Activated CD8-positive, alpha-beta T cell treated with anti-CD3 and anti-CD28 coated beads, Interleukin-2, amount 10 ng/mL, durations not matched to agents 7 days and 5 days (primary cell): ENCODE results near the gene DCLRE1A. TPM values are rescaled to one million over a fixed set of nuclear protein-coding genes. Genes with fewer than 3 reads are reported as not detected.
A peak's percentile ranks its signal among the peaks of the same experiment; 100 is the strongest.
"Not testable (repeated sequence)": the region's sequence is repeated elsewhere in the genome, so short reads cannot be mapped to it uniquely, and the experiment has no call there.

Source experiments
- ATAC-seq: fragments of 150-1000 bp; cut with Tn5 transposase; one replicate; pipeline ENCODE4 v1.10.0; 2021; ENCODE audit warnings: moderate library complexity
- CTCF ChIA-PET: fragments of 350-600 bp; sonication (Branson Sonifier 250); formaldehyde crosslinking; loops from one replicate; lab custom pipeline; 2021; ENCODE audit warnings: antibody characterized with exemption; lab: Charles Lee
- POLR2A ChIA-PET: fragments of 350-600 bp; sonication (Branson Sonifier 250); formaldehyde crosslinking; loops from one replicate; lab custom pipeline; 2021; ENCODE audit warnings: antibody characterized with exemption; lab: Charles Lee
- DNase-seq: peaks from one replicate; pipeline ENCODE4 v3.0.0-alpha.2; 2020
- H3K27ac Mint-ChIP-seq: one replicate; pipeline ENCODE4 v1.8.0; 2021; ENCODE audit warnings: mild to moderate bottlenecking, mixed read lengths
- H3K27me3 Mint-ChIP-seq: one replicate; pipeline ENCODE4 v1.8.0; 2021; ENCODE audit warnings: low read depth, mixed read lengths
- H3K36me3 Mint-ChIP-seq: one replicate; pipeline ENCODE4 v1.8.0; 2021; ENCODE audit warnings: low read depth, mixed read lengths
- H3K4me1 Mint-ChIP-seq: one replicate; pipeline ENCODE4 v1.8.0; 2021; ENCODE audit warnings: low read depth, mixed read lengths
- H3K4me3 Mint-ChIP-seq: one replicate; pipeline ENCODE4 v1.8.0; 2021; ENCODE audit warnings: mild to moderate bottlenecking, mixed read lengths
- H3K9me3 Mint-ChIP-seq: one replicate; pipeline ENCODE4 v1.8.0; 2022; ENCODE audit warnings: mixed read lengths; ENCODE audit not compliant: insufficient read depth
- total RNA-seq, 2 experiments: library from RNA; stranded (reverse); gene quantifications; one replicate each; pipeline ENCODE4 v1.2.3, GENCODE V29; 2021

DCLRE1A gene
- total RNA-seq, 2 experiments from 2014 or later, result 13.0 to 13.3 TPM

- Mint-ChIP-seq H3K4me3 (peak overlapping the region; percentile 85), H3K4me1 (peaks cover 41% of the 10 kb centered on the region), H3K9me3 (no peaks in the 10 kb centered on the region), H3K27ac (no peak overlapping the region), H3K27me3 (no peaks in the 10 kb centered on the region), H3K36me3 (peaks cover 43% of the 10 kb centered on the region)
- ChIA-PET POLR2A (no interaction called here), CTCF (no interaction called here)
- ATAC-seq (no peak), DNase-seq (no peak)
Observed at GRCh38 chr10:113856563-113856962, 2.7 kb upstream of the DCLRE1A start.

DNA sequence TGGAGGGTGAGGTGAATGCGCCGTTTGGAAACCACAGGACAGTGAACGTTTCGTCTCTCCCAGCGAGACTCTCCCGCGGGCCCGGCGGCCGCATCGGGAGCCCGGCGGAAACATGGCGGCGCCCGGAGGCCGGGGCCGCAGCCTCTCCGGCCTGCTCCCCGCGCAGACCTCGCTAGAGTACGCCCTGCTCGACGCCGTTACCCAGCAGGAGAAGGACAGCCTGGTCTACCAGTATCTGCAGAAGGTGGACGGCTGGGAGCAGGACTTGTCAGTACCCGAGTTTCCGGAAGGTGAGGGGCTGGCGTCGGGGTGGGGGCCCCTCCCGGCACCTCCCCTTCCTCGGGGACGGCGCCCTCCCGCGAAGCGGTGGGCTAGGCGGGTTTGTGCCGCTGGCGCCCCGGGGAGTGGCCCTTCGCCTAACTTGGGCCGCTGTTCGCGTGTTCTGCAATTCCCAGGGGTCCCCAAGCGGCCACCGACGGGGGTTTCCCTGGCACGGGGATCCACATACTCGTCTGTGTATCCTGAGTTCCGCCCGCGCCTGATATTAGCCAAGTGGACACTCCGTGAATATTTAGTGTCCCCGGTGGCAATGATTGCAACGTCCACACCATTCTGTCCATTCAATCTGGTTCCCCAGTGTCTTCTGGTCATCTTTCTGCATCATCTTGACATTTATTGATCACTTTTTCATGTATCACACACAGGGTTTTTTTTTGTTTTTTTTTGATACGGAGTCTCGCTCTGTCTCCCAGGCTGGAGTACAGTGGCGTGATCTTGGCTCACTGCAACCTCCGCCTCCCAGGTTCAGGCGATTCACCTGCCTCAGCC lies 1.1 kb upstream of the DCLRE1A start:
- ATAC-seq (peak; percentile 64), DNase-seq (peak; percentile 49)
- Mint-ChIP-seq H3K4me1 (peaks cover 46% of the 10 kb centered on the region), H3K9me3 (no peaks in the 10 kb centered on the region), H3K36me3 (peaks cover 33% of the 10 kb centered on the region), H3K27ac (peak overlapping the region; percentile 97), H3K4me3 (peak overlapping the region; percentile 85), H3K27me3 (no peaks in the 10 kb centered on the region)
- CTCF ChIA-PET, result no interaction called here
- POLR2A ChIA-PET, result interaction anchor here (1.1 kb wide), 1 partner anchor 217 kb away, joined by 3 read pairs; no protein-coding TSS in a partner anchor

DNA sequence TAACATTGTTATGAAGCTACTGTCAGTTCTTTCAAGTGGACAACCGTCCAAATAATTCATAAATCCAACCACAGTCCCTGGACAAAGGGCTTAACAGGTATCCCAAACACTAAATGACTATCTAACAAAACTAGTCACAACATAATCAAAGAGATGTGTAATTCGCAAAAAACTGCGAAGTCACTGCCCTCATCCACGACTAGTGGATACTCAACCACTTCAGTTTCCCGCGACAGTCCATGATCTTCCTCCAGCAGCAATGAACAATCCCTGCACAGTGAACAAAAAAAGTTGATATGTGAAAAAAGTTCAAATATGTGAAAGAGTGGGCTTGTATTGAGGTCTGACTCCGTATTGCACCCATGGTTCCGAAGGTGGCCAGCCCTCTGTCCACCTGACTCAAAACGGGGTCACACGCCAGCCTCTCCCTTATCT lies 287 bp downstream of the DCLRE1A start:
- DNase-seq (no peak), ATAC-seq (no peak)
- ChIA-PET POLR2A (interaction anchor here (1.1 kb wide), 1 partner anchor 969 kb away, joined by 3 read pairs; no protein-coding TSS in a partner anchor), CTCF (interaction anchor here (1.2 kb wide), 1 partner anchor 24 kb away, joined by 3 read pairs; no protein-coding TSS in a partner anchor)
- H3K36me3 Mint-ChIP-seq, result peaks cover 35% of the 10 kb centered on the region
- no peaks in the 10 kb centered on the region for H3K27me3 Mint-ChIP-seq
- peak overlapping the region; percentile 85 for H3K4me3 Mint-ChIP-seq
- peak overlapping the region; percentile 97 for H3K27ac Mint-ChIP-seq
- H3K9me3 Mint-ChIP-seq, result no peaks in the 10 kb centered on the region
- peaks cover 57% of the 10 kb centered on the region for H3K4me1 Mint-ChIP-seq

- peaks cover 44% of the 10 kb centered on the region for H3K4me1 Mint-ChIP-seq
- peak overlapping the region; percentile 61 for H3K27ac Mint-ChIP-seq
- H3K9me3 Mint-ChIP-seq, result no peaks in the 10 kb centered on the region
- peaks cover 43% of the 10 kb centered on the region for H3K36me3 Mint-ChIP-seq
- no peaks in the 10 kb centered on the region for H3K27me3 Mint-ChIP-seq
- CTCF ChIA-PET, result interaction anchor here (1.3 to 1.5 kb wide), 3 partner anchors 9 to 238 kb away, joined by 3 to 4 read pairs (median 4); no protein-coding TSS in a partner anchor
- POLR2A ChIA-PET, result interaction anchor here (1.2 to 1.5 kb wide), 2 partner anchors 171 to 324 kb away, joined by 3 to 4 read pairs; partner anchors contain the start of gene CCDC186
- DNase-seq, result no peak
- ATAC-seq, result no peak
- peak overlapping the region; percentile 30 for H3K4me3 Mint-ChIP-seq
Observed at GRCh38 chr10:113849946-113850345, 3.9 kb downstream of the DCLRE1A start.

GRCh38 chr10:113849140-113849803 lies 4.6 kb downstream of the DCLRE1A start:
- H3K9me3 Mint-ChIP-seq, result no peaks in the 10 kb centered on the region
- DNase-seq (no peak), ATAC-seq (no peak)
- H3K36me3 Mint-ChIP-seq, result peaks cover 49% of the 10 kb centered on the region
- peaks cover 44% of the 10 kb centered on the region for H3K4me1 Mint-ChIP-seq
- no peak overlapping the region for H3K4me3 Mint-ChIP-seq
- ChIA-PET POLR2A (interaction anchor here (1.2 to 1.5 kb wide), 2 partner anchors 170 to 325 kb away, joined by 3 to 4 read pairs; partner anchors contain the start of gene CCDC186), CTCF (interaction anchor here (1.3 to 1.4 kb wide), 2 partner anchors 163 to 239 kb away, joined by 3 to 4 read pairs; no protein-coding TSS in a partner anchor)
- H3K27me3 Mint-ChIP-seq, result no peaks in the 10 kb centered on the region
- H3K27ac Mint-ChIP-seq, result no peak overlapping the region

DNA sequence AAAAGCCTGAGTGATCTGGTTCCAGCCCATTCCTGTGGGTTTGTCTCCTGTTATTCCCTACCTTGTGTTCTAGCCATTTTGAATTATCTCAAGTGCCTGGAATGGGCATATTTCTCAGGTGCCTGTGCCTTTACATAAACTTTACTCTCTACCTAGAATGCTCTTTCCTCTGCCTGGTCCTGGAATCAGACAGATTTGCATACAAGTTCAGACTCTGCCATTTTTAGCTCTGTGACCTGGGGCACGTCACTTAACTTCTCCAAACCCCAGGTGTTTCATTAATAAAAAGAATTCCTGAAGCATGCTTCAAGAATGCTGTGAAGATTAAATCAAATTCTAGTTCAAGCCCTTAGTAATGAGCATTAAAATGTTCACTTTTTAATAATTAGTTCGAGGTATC lies 7.8 kb downstream of the DCLRE1A start:
- ATAC-seq (no peak), DNase-seq (no peak)
- POLR2A ChIA-PET, result no interaction called here
- Mint-ChIP-seq H3K9me3 (no peaks in the 10 kb centered on the region), H3K27ac (no peak overlapping the region), H3K27me3 (no peaks in the 10 kb centered on the region), H3K36me3 (peaks cover 55% of the 10 kb centered on the region), H3K4me3 (no peak overlapping the region), H3K4me1 (peaks cover 32% of the 10 kb centered on the region)
- CTCF ChIA-PET, result interaction anchor here (1.2 kb wide), 1 partner anchor 134 kb away, joined by 3 read pairs; no protein-coding TSS in a partner anchor

GRCh38 chr10:113843972-113844485 lies 9.9 kb downstream of the DCLRE1A start:
- peaks cover 49% of the 10 kb centered on the region for H3K36me3 Mint-ChIP-seq
- no peak overlapping the region for H3K27ac Mint-ChIP-seq
- no peak for DNase-seq
- H3K27me3 Mint-ChIP-seq, result no peaks in the 10 kb centered on the region
- H3K4me3 Mint-ChIP-seq, result no peak overlapping the region
- peaks cover 18% of the 10 kb centered on the region for H3K4me1 Mint-ChIP-seq
- no peaks in the 10 kb centered on the region for H3K9me3 Mint-ChIP-seq
- no peak for ATAC-seq
- CTCF ChIA-PET, result no interaction called here
- POLR2A ChIA-PET, result no interaction called here

DNA sequence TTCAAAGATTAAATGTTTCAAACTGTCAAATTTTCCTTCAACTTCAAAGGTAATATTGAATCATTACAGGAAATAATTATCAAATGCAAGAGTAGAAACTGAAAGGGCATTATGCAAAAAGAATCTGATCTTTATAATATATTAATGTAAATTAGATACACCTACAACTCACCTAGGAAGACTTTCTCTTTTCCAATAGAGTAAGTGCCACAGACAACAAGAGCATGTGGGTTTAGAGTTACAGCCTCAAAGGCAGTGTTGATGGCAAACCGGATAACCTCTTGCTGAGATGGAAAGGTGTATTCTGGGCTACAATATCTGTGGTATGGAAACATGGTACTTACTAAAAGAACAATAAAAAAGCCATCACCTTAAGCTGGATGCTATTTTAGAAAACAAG lies 11.7 kb downstream of the DCLRE1A start:
- H3K4me3 Mint-ChIP-seq, result no peak overlapping the region

DNA sequence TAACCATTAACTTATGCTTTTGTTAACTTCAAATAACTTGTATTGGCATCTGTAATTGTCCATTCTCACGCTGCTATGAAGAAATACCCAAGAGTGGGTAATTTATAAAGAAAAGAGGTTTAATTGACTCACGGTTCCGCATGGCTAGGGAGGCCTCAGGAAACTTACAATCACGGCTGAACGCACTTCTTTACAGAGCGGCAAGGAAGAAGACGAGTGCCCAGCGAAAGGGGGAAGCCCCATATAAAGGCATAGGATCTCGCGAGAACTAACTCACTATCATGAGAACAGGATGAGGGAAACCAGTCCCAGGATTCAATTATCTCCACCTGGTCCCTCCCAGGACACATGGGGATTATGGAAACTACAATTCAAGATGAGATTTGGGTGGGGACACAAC lies 25.3 kb downstream of the DCLRE1A start:
- CTCF ChIA-PET, result interaction anchor here (1.1 to 1.5 kb wide), 2 partner anchors 13 to 274 kb away, joined by 4 to 5 read pairs; no protein-coding TSS in a partner anchor
- H3K27ac Mint-ChIP-seq, H3K36me3 Mint-ChIP-seq, ATAC-seq, DNase-seq, H3K9me3 Mint-ChIP-seq, H3K4me3 Mint-ChIP-seq, POLR2A ChIA-PET, H3K4me1 Mint-ChIP-seq: not testable (repeated sequence)
- H3K27me3 Mint-ChIP-seq, result peaks cover 11% of the 10 kb centered on the region

More for the DNA sequence above, 11.7 kb downstream of the DCLRE1A start:
- Mint-ChIP-seq H3K36me3 (peaks cover 42% of the 10 kb centered on the region), H3K27me3 (no peaks in the 10 kb centered on the region), H3K27ac (no peak overlapping the region), H3K4me1 (peaks cover 8% of the 10 kb centered on the region), H3K9me3 (no peaks in the 10 kb centered on the region)
- POLR2A ChIA-PET, result no interaction called here
- CTCF ChIA-PET, result interaction anchor here (1.4 kb wide), 1 partner anchor 240 kb away, joined by 3 read pairs; no protein-coding TSS in a partner anchor
- ATAC-seq, result no peak
- DNase-seq, result no peak

DNA sequence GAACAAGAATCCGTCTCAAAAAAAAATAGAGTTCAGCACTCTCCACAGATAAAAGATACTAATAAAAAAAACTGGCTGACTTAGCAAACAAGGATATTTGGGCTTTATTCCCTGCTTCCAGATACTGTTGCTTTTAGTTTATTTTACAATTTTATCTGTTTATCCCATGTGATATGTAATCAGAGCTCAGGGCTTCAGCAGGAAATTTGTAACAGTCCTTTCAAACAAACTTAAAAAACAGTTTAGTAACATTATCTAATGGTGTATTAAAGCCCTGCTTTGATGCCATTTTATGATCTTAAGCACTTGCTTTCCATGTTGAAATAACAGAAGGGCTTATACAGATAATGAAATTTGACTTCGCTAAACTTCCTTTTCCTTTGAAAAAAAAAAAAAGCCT lies 28.1 kb downstream of the DCLRE1A start:
- H3K4me1 Mint-ChIP-seq, result no peaks in the 10 kb centered on the region
- ATAC-seq, result no peak
- ChIA-PET CTCF (no interaction called here), POLR2A (no interaction called here)
- no peak overlapping the region for H3K27ac Mint-ChIP-seq
- peaks cover 16% of the 10 kb centered on the region for H3K27me3 Mint-ChIP-seq
- H3K36me3 Mint-ChIP-seq, result no peaks in the 10 kb centered on the region
- no peaks in the 10 kb centered on the region for H3K9me3 Mint-ChIP-seq
- no peak overlapping the region for H3K4me3 Mint-ChIP-seq
- DNase-seq, result no peak

DNA sequence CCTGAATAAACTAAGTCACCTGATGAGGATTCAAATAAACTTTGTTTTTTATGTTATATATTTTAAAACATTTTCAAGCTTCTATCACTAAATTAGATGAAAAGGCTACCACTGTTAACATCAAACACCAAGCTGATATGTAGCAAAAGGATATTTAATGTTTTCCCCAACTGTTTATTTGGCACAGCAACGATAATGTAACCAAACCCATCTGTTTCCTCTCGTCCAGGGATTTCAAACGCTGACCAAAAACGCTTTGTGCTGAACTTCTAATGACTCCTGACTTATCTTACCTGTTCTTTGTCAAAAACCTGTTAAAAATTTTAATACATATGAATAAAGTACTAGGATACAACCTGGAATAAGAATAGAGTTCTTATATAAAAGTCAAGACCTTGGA lies 30.5 kb downstream of the DCLRE1A start:
- ChIA-PET POLR2A (no interaction called here), CTCF (interaction anchor here (1.4 kb wide), 1 partner anchor 25 kb away, joined by 5 read pairs; no protein-coding TSS in a partner anchor)
- Mint-ChIP-seq H3K27me3 (peaks cover 16% of the 10 kb centered on the region), H3K9me3 (no peaks in the 10 kb centered on the region), H3K4me3 (no peak overlapping the region), H3K36me3 (no peaks in the 10 kb centered on the region), H3K4me1 (no peaks in the 10 kb centered on the region), H3K27ac (no peak overlapping the region)
- DNase-seq, result no peak
- ATAC-seq, result no peak
